Common myeloid progenitor, CD34-positive (primary cell): ENCODE data around the gene LRP1B.
"Not testable (repeated sequence)": the region's sequence is repeated elsewhere in the genome, so short reads cannot be mapped to it uniquely, and the experiment has no call there.

ENCODE experiments used
- CTCF ChIA-PET: fragments of 350-600 bp; sonication (Branson Sonifier 250); formaldehyde crosslinking; loops from one replicate; lab custom pipeline; 2021; ENCODE audit warnings: antibody characterized with exemption; lab: Charles Lee
- POLR2A ChIA-PET: fragments of 350-600 bp; sonication (Branson Sonifier 250); formaldehyde crosslinking; loops from one replicate; lab custom pipeline; 2021; ENCODE audit warnings: antibody characterized with exemption; lab: Charles Lee
- DNase-seq, 3 donors: peaks; one replicate each; pipeline versions ENCODE4 v3.0.0 to v3.0.0-alpha.2; 2013
- H3K27ac ChIP-seq, 2 experiments: 1 replicate in 1 of 2; 2 replicates in 1 of 2; pipeline ENCODE4 v1.7.0; 2013; ENCODE audit warnings: inconsistent platforms in 2 of 2, low read length in 2 of 2, mild to moderate bottlenecking in 2 of 2, low read depth in 1 of 2, moderate library complexity in 1 of 2; ENCODE audit not compliant: severe bottlenecking in 2 of 2, insufficient read depth in 1 of 2, poor library complexity in 1 of 2
- H3K27me3 ChIP-seq, 5 experiments: replicated peaks in 2 of 5; 1 replicate in 3 of 5; 2 replicates in 2 of 5; pipeline versions ENCODE4 v1.6.1 to v1.7.0; 2013; ENCODE audit warnings: low read length in 4 of 5, mild to moderate bottlenecking in 2 of 5, moderate library complexity in 2 of 5, inconsistent platforms in 1 of 5; ENCODE audit not compliant: insufficient read depth in 5 of 5, control insufficient read depth in 4 of 5
- H3K36me3 ChIP-seq, 4 experiments: 1 replicate in 2 of 4; 2 replicates in 2 of 4; pipeline versions ENCODE4 v1.6.1 to v1.7.0; 2013; ENCODE audit warnings: low read length in 3 of 4, control low read depth in 1 of 4, mild to moderate bottlenecking in 1 of 4; ENCODE audit not compliant: control insufficient read depth in 4 of 4, insufficient read depth in 4 of 4
- H3K4me1 ChIP-seq, 4 experiments: 1 replicate in 3 of 4; 2 replicates in 1 of 4; pipeline versions ENCODE4 v1.6.1 to v1.7.1; 2013; ENCODE audit warnings: low read length in 3 of 4, mild to moderate bottlenecking in 3 of 4, control low read depth in 1 of 4, inconsistent platforms in 1 of 4, moderate library complexity in 1 of 4; ENCODE audit not compliant: control insufficient read depth in 4 of 4, insufficient read depth in 4 of 4; ENCODE audit errors: control extremely low read depth in 1 of 4
- H3K4me3 ChIP-seq, 7 experiments: 1 replicate in 4 of 7; 2 replicates in 3 of 7; pipeline versions ENCODE4 v1.5.1 to v1.7.0; 2013; ENCODE audit warnings: mild to moderate bottlenecking in 7 of 7, low read length in 6 of 7, moderate library complexity in 6 of 7, inconsistent platforms in 2 of 7, low read depth in 2 of 7, control low read depth in 1 of 7; ENCODE audit not compliant: insufficient read depth in 4 of 7, control insufficient read depth in 1 of 7; ENCODE audit errors: extremely low read depth in 1 of 7
- H3K9me3 ChIP-seq, 5 experiments: 1 replicate in 4 of 5; 2 replicates in 1 of 5; pipeline versions ENCODE4 v1.6.1 to v1.7.1; 2013; ENCODE audit warnings: low read length in 4 of 5, mild to moderate bottlenecking in 2 of 5, inconsistent platforms in 1 of 5, low read depth in 1 of 5, moderate library complexity in 1 of 5; ENCODE audit not compliant: control insufficient read depth in 4 of 5, insufficient read depth in 2 of 5; ENCODE audit errors: control extremely low read depth in 1 of 5
- WGBS: methylation state at CpG from one replicate; pipeline ENCODE4 v1.1.5; 2013; ENCODE audit not compliant: insufficient coverage; 5-methylcytosine and 5-hydroxymethylcytosine counted together

LRP1B gene

GRCh38 chr2:140654565-140654964 lies 1476.3 kb downstream of the LRP1B start:
- Histone ChIP-seq H3K27ac (no peak overlapping the region), H3K9me3 (no peaks in the 10 kb centered on the region), H3K4me1 (no peaks in the 10 kb centered on the region), H3K4me3 (no peak overlapping the region), H3K27me3 (no peaks in the 10 kb centered on the region), H3K36me3 (no peaks in the 10 kb centered on the region)
- ChIA-PET POLR2A (no interaction called here), CTCF (no interaction called here)
- WGBS = 100% methylated on average over 1 of the region's 3 CpGs
- no peak for DNase-seq

DNA sequence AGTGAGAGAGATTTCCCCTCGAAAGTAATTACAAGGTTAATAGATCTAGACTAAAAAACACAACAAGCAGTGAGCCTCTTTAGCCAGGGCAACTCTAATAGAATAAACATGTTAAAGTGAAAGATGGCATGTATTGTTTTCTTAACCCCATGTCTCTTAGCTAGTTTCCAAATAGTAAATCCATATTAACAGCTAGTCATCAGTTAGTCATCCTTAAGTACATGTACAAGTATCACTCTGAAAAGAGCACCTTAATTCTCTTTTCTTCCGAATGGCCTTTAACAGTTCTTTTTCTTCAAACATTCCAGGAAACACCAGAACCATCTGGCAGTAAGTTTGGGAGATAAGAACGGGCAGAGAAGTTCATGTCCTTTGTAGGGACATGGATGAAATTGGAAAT lies 1480.0 kb downstream of the LRP1B start:
- H3K9me3 ChIP-seq = no peaks in the 10 kb centered on the region
- ChIA-PET POLR2A (no interaction called here), CTCF (no interaction called here)
- no peak for DNase-seq
- no peaks in the 10 kb centered on the region for H3K27me3 ChIP-seq
- no peak overlapping the region for H3K4me3 ChIP-seq
- H3K36me3 ChIP-seq = no peaks in the 10 kb centered on the region
- H3K4me1 ChIP-seq = no peaks in the 10 kb centered on the region
- 100% methylated on average over 1 of the region's 3 CpGs for WGBS
- no peak overlapping the region for H3K27ac ChIP-seq

- H3K9me3 ChIP-seq, H3K36me3 ChIP-seq, CTCF ChIA-PET, H3K27ac ChIP-seq, H3K4me3 ChIP-seq, H3K4me1 ChIP-seq, POLR2A ChIA-PET, DNase-seq, H3K27me3 ChIP-seq: not testable (repeated sequence)
- WGBS = 94% methylated on average over 3 of the region's 4 CpGs
Measured at GRCh38 chr2:140650134-140650533, 1480.7 kb downstream of the LRP1B start.

- POLR2A ChIA-PET = no interaction called here
- H3K27me3 ChIP-seq = no peaks in the 10 kb centered on the region
- CTCF ChIA-PET = no interaction called here
- WGBS = 88% methylated on average over 1 of the region's 2 CpGs
- no peak overlapping the region for H3K4me3 ChIP-seq
- H3K27ac ChIP-seq = no peak overlapping the region
- no peak for DNase-seq
- no peaks in the 10 kb centered on the region for H3K4me1 ChIP-seq
- no peaks in the 10 kb centered on the region for H3K36me3 ChIP-seq
- H3K9me3 ChIP-seq = no peaks in the 10 kb centered on the region
Measured at GRCh38 chr2:140648393-140648792, 1482.4 kb downstream of the LRP1B start.

GRCh38 chr2:140643761-140644187 lies 1487.0 kb downstream of the LRP1B start:
- no peaks in the 10 kb centered on the region for H3K9me3 ChIP-seq
- 94% methylated on average over 2 of the region's 3 CpGs for WGBS
- H3K27me3 ChIP-seq = no peaks in the 10 kb centered on the region
- H3K4me3 ChIP-seq = no peak overlapping the region
- ChIA-PET POLR2A (no interaction called here), CTCF (no interaction called here)
- no peaks in the 10 kb centered on the region for H3K36me3 ChIP-seq
- no peaks in the 10 kb centered on the region for H3K4me1 ChIP-seq
- H3K27ac ChIP-seq = no peak overlapping the region
- no peak for DNase-seq

- DNase-seq = no peak
- Histone ChIP-seq H3K9me3 (no peaks in the 10 kb centered on the region), H3K36me3 (no peaks in the 10 kb centered on the region), H3K4me1 (no peaks in the 10 kb centered on the region), H3K4me3 (no peak overlapping the region), H3K27me3 (no peaks in the 10 kb centered on the region), H3K27ac (no peak overlapping the region)
- no CpG with 5 or more reads among the region's 1 CpG for WGBS
- ChIA-PET POLR2A (no interaction called here), CTCF (no interaction called here)
Measured at GRCh38 chr2:140641163-140641562, 1489.7 kb downstream of the LRP1B start.

DNA sequence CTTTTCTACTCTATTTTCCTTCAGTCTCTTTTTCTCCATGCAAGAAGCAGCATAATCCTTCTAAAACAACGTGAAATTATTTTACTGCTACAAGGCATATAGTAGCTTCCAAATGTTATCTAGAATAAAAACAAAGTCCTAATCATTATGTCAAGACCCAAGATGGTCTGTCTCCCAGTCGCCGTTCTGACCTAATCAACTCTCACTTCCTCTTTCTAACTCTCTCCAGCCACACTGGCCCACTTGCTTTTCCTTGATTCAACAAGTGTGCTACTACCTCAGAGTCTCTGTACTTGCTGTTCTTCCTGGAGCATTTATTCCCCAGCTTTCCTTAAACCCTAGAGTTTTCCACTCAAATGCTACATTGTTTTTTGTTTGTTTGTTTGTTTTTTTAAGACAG lies 1491.2 kb downstream of the LRP1B start:
- H3K27ac ChIP-seq = no peak overlapping the region

More for the DNA sequence above, 1491.2 kb downstream of the LRP1B start:
- ChIA-PET POLR2A (no interaction called here), CTCF (no interaction called here)
- no peaks in the 10 kb centered on the region for H3K36me3 ChIP-seq
- H3K4me3 ChIP-seq = no peak overlapping the region
- H3K4me1 ChIP-seq = no peaks in the 10 kb centered on the region
- H3K9me3 ChIP-seq = no peaks in the 10 kb centered on the region
- H3K27me3 ChIP-seq = no peaks in the 10 kb centered on the region
- no peak for DNase-seq
- 85% methylated on average over 2 of the region's 3 CpGs for WGBS
